Activated CD8-positive, alpha-beta memory T cell treated with anti-CD3 and anti-CD28 coated beads, Interleukin-2, amount 50 U/mL, for 1 hour (primary cell): ENCODE results near the gene RALB.
"Not testable (repeated sequence)": the region's sequence is repeated elsewhere in the genome, so short reads cannot be mapped to it uniquely, and the experiment has no call there.

Source experiments
- DNase-seq: peaks from one replicate; pipeline ENCODE4 v3.0.0-alpha.2; 2020; ENCODE audit errors: extremely low read depth

RALB gene

GRCh38 chr2:120293096-120294007, 40.7 kb downstream of the RALB start:
- DNase-seq, result no peak

- no peak for DNase-seq
These were observed 41.3 kb downstream of the RALB start for GRCh38 chr2:120294008-120294340.

DNA sequence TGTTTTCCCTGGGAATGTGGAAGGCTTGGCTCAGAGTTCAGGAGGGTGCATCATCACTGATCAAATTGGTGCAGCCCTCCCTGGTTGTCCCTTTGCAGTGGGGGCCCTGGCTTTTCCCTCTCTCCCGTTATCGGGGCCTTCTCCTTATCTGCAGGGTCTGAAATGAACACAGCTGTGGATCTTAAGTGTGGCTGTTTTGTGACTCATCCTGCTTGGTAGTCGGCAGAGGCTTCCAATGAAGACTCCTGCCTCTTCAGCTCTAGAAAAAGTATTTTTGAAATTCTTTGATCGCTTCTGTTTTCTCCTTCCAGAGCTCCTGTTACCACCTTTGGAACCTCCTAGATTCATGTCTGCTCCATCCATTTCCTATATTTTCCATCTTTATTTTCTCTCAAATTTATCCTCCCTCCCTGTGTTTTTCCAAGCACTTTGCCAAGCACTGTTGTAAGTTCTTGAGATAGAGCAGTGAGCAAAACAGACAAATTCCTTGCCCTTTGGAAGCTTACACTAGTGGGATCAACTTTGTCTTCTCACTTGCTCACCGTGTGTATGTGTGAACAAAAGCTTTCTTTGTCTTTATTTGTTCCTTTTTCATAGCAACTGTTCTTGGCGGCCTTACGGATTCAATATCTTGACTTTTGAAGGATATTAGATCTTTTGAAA, 45.7 kb downstream of the RALB start:
- no peak for DNase-seq

- no peak for DNase-seq
These were observed 46.4 kb downstream of the RALB start for GRCh38 chr2:120299004-120299403.

GRCh38 chr2:120299561-120299960, 46.9 kb downstream of the RALB start:
- no peak for DNase-seq

DNA sequence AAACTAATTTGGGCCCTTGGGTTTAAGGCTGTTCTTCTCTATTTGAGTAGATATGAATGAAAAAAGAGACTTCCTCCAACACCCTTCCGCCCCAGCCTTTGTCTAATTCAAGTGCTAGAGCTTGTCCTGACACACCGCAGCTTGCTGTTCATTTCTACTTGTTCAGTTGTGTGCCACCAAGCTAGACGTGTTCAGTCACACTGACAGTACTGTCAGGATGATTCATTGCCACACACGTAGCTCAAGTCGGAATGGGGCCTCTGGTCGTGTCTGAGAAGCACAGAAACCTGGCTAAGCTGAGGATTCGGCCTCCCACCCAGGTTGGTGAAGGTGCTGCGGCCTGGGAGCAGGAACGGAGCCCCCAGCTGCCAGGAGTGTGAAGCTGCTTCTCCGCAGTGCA, 47.7 kb downstream of the RALB start:
- no peak for DNase-seq

GRCh38 chr2:120301284-120301683, 48.6 kb downstream of the RALB start:
- DNase-seq, result no peak

GRCh38 chr2:120302301-120302700, 49.6 kb downstream of the RALB start:
- DNase-seq, result no peak

- DNase-seq, result no peak
These were observed 50.5 kb downstream of the RALB start for GRCh38 chr2:120303177-120303576.

DNA sequence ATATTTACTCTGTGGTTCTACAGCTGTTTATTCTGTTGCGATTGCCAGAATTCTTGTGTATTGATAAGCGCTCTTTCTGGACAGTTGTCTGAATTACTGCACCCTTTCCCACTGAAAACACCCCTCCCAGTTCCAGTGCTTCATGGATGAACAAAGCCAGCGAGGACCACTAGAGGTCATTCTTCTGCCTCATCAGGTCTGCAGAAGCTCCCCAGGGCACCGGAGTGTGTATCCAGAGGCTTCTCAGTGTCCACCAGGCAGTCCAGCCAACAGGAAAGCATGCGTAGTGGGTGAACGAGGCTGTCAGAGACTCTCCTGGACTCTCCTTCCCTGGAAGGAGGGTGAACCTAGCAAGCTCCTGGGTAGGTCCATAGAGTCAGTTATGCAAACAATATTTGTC, 52.6 kb downstream of the RALB start:
- no peak for DNase-seq

DNA sequence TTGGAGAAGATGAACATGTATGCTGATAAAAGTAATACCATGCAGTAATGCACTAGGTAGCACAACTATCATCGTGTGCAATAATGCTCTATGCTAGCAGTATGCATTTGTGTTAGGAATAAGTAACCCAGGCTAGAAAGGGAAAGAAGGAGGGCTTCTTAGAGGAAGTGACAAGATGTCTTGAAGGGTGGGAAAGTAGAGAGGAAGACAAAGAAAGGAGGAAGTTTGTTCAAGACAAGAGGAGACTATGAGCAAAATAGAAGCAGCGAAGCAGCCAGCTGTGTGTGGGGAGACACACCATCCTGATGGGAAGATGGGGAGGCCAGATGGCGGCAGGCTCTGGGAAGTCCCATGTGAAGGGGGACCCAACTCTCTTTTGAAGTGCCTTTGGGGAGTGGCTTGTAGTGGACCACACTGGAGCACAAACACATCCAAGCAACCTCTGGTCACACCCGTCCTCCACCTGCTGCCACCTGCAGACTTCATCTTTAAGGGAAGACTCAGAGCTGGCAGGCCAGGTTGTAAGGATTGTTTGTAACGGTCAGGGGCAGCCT, 53.4 kb downstream of the RALB start:
- no peak for DNase-seq

GRCh38 chr2:120307482-120307881, 54.8 kb downstream of the RALB start:
- DNase-seq, result no peak

GRCh38 chr2:120308038-120308910, 55.6 kb downstream of the RALB start:
- no peak for DNase-seq

DNA sequence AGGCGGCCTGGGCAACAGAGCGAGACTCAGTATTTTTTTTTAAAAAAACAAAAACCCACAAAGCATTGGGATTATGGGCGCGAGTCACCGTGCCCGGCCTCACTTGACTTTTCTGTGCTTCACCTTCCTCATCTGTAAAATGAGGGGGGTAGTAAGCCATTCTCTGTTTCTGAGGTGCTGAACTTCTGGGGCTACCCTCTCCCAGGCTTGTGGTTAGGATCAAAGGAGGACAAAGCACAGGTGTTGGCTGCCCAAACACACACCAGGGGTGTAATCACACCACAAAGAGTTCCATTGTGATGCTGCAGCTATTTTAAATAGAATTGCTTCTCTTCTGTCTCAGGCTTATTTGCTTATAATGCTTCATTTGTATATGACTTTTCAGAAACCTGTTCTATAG, 57.5 kb downstream of the RALB start:
- no peak for DNase-seq

GRCh38 chr2:120310841-120311240, 58.2 kb downstream of the RALB start:
- DNase-seq, result not testable (repeated sequence)

DNA sequence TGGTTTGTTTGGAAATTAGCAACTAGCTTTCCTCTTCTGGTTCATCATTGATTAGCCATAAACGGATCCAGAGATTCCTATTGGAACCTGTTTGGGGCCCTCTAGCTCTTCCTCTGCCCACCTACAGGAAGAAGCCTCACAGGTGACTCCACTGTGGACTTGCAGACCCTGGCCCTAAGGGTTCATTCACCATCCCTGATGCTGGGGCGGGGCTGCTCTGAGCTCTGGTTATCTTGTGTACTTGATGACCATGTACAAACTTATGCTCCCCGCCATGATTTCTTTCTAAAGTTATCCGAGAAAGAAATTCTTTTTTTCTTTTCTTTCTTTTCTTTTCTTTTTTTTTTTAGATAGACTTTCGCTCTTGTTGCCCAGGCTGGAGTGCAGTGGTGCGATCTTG, 59.4 kb downstream of the RALB start:
- no peak for DNase-seq

GRCh38 chr2:120312860-120313694, 60.4 kb downstream of the RALB start:
- DNase-seq, result peak; percentile 35

GRCh38 chr2:120313695-120314615, 61.3 kb downstream of the RALB start:
- DNase-seq, result no peak

GRCh38 chr2:120314690-120315366, 62.2 kb downstream of the RALB start:
- no peak for DNase-seq
